Hematopoietic multipotent progenitor cell treated with erythropoietin and hydrocortisone succinate and interleukin-3 and kit ligand, for 15 days (in vitro differentiated cells): ENCODE results near the gene DPP9.
"Not testable (repeated sequence)": the region's sequence is repeated elsewhere in the genome, so short reads cannot be mapped to it uniquely, and the experiment has no call there.

Experiments used
- DNase-seq: peaks from one replicate; pipeline ENCODE4 v3.0.0-alpha.2; 2015; ENCODE audit warnings: low spot score

The DPP9 gene

GRCh38 chr19:4684312-4685095, 39.1 kb downstream of the DPP9 start:
- DNase-seq: no peak

- DNase-seq: no peak
These were observed 41.0 kb downstream of the DPP9 start for GRCh38 chr19:4682417-4683200.

GRCh38 chr19:4680021-4680420, 43.6 kb downstream of the DPP9 start:
- DNase-seq: not testable (repeated sequence)

- DNase-seq: peak; percentile 35
These were observed 44.5 kb downstream of the DPP9 start for GRCh38 chr19:4678881-4679790.

- peak; percentile 47 for DNase-seq
These were observed 46.5 kb downstream of the DPP9 start for GRCh38 chr19:4676955-4677731.

- no peak for DNase-seq
These were observed 48.3 kb downstream of the DPP9 start for GRCh38 chr19:4675346-4675745.

- no peak for DNase-seq
These were observed 49.9 kb downstream of the DPP9 start for GRCh38 chr19:4673726-4674125.

GRCh38 chr19:4673216-4673615, 50.4 kb downstream of the DPP9 start:
- no peak for DNase-seq

- no peak for DNase-seq
These were observed 52.3 kb downstream of the DPP9 start for GRCh38 chr19:4671185-4671851.

- peak; percentile 90 for DNase-seq
These were observed 53.7 kb downstream of the DPP9 start, which contains the start of gene MYDGF for GRCh38 chr19:4669723-4670480. TSS of gene MYDGF (minus strand) at chr19:4670342. CDS start at chr19:4670334, 8 bp downstream.

GRCh38 chr19:4664642-4665041, 59.0 kb downstream of the DPP9 start:
- DNase-seq: no peak

GRCh38 chr19:4662812-4663211, 60.8 kb downstream of the DPP9 start:
- DNase-seq: no peak

- no peak for DNase-seq
These were observed 61.5 kb downstream of the DPP9 start for GRCh38 chr19:4662020-4662695.

- DNase-seq: no peak
These were observed 62.6 kb downstream of the DPP9 start for GRCh38 chr19:4660993-4661392.

- peak; percentile 67 for DNase-seq
These were observed 63.4 kb downstream of the DPP9 start for GRCh38 chr19:4660181-4660791.

GRCh38 chr19:4657835-4658234, 65.8 kb downstream of the DPP9 start:
- DNase-seq: no peak

GRCh38 chr19:4657262-4657661, 66.4 kb downstream of the DPP9 start:
- no peak for DNase-seq

GRCh38 chr19:4656102-4656501, 67.5 kb downstream of the DPP9 start:
- no peak for DNase-seq
